HL-60 (cell line): ENCODE results near the gene PHACTR3.

ENCODE experiments used
- DNase-seq, 2 experiments: peaks; one replicate each; pipeline ENCODE4 v3.0.0-alpha.2; 2010 to 2020; ENCODE audit warnings: low read depth in 1 of 2, low spot score in 1 of 2
- H3K27ac ChIP-seq: fragments of 250-450 bp; sonication (Bioruptor Pico); replicated peaks from 2 replicates; pipeline ENCODE4 v1.5.1; 2020; ENCODE audit warnings: mild to moderate bottlenecking, moderate library complexity
- H3K27me3 ChIP-seq: fragments of 250-450 bp; sonication (Bioruptor Pico); 2 replicates; pipeline ENCODE4 v1.5.1; 2021; ENCODE audit warnings: mild to moderate bottlenecking, moderate library complexity; ENCODE audit not compliant: insufficient read depth, poor library complexity, severe bottlenecking
- H3K4me3 ChIP-seq: replicated peaks from 2 replicates; pipeline ENCODE4 v1.5.1; 2011; ENCODE audit warnings: mild to moderate bottlenecking, control low read depth, low read length; ENCODE audit not compliant: insufficient read depth
- GABPA ChIP-seq: IDR thresholded peaks from 2 replicates; pipeline ENCODE4 v1.6.1; 2012; ENCODE audit warnings: low read depth
- POLR2AphosphoS5 ChIP-seq: IDR thresholded peaks from 2 replicates; pipeline ENCODE4 v1.6.1; 2012; ENCODE audit warnings: low read depth
- SPI1 ChIP-seq: IDR thresholded peaks from 2 replicates; pipeline ENCODE4 v1.6.1; 2012; ENCODE audit warnings: low read depth, mild to moderate bottlenecking, borderline replicate concordance
- TF ChIP-seq, protein P1 (sequence below): IDR thresholded peaks from one replicate; pipeline ENCODE4 v1.5.1; 2011; ENCODE audit warnings: low read length, control low read depth, inconsistent platforms; ENCODE audit not compliant: insufficient read depth
- TF ChIP-seq, protein P2 (sequence below): IDR thresholded peaks from 2 replicates; pipeline ENCODE4 v1.6.1; 2012; ENCODE audit warnings: low read depth; ENCODE audit not compliant: insufficient replicate concordance

PHACTR3 gene

DNA sequence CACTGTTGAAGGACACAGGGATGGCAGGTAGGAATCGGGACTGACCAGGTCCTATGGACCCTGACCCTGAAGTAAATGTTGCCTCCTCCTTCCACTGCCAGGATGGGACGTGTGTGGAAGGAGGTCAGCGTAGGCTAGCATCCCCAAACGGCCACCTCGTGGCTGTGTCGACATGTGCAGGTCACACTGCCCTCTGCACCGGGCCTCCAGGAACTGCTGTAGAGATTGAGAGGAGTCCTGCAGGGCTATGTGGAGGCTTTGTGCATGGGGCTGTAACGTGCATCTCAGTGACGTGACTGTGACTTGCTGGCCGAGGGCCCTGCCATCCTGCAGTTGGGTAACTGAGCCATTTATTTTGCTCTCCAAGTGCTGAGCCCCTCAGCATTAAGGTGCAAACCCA is 149.5 kb downstream of the PHACTR3 start:
- Histone ChIP-seq H3K4me3 (no peak overlapping the region), H3K27ac (no peak overlapping the region), H3K27me3 (peaks cover 16% of the 10 kb centered on the region)
- TF ChIP-seq SPI1 (no peak), POLR2AphosphoS5 (no peak), GABPA (no peak)
- TF ChIP-seq, protein P1, sequence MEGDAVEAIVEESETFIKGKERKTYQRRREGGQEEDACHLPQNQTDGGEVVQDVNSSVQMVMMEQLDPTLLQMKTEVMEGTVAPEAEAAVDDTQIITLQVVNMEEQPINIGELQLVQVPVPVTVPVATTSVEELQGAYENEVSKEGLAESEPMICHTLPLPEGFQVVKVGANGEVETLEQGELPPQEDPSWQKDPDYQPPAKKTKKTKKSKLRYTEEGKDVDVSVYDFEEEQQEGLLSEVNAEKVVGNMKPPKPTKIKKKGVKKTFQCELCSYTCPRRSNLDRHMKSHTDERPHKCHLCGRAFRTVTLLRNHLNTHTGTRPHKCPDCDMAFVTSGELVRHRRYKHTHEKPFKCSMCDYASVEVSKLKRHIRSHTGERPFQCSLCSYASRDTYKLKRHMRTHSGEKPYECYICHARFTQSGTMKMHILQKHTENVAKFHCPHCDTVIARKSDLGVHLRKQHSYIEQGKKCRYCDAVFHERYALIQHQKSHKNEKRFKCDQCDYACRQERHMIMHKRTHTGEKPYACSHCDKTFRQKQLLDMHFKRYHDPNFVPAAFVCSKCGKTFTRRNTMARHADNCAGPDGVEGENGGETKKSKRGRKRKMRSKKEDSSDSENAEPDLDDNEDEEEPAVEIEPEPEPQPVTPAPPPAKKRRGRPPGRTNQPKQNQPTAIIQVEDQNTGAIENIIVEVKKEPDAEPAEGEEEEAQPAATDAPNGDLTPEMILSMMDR: no peak
- TF ChIP-seq, protein P2, sequence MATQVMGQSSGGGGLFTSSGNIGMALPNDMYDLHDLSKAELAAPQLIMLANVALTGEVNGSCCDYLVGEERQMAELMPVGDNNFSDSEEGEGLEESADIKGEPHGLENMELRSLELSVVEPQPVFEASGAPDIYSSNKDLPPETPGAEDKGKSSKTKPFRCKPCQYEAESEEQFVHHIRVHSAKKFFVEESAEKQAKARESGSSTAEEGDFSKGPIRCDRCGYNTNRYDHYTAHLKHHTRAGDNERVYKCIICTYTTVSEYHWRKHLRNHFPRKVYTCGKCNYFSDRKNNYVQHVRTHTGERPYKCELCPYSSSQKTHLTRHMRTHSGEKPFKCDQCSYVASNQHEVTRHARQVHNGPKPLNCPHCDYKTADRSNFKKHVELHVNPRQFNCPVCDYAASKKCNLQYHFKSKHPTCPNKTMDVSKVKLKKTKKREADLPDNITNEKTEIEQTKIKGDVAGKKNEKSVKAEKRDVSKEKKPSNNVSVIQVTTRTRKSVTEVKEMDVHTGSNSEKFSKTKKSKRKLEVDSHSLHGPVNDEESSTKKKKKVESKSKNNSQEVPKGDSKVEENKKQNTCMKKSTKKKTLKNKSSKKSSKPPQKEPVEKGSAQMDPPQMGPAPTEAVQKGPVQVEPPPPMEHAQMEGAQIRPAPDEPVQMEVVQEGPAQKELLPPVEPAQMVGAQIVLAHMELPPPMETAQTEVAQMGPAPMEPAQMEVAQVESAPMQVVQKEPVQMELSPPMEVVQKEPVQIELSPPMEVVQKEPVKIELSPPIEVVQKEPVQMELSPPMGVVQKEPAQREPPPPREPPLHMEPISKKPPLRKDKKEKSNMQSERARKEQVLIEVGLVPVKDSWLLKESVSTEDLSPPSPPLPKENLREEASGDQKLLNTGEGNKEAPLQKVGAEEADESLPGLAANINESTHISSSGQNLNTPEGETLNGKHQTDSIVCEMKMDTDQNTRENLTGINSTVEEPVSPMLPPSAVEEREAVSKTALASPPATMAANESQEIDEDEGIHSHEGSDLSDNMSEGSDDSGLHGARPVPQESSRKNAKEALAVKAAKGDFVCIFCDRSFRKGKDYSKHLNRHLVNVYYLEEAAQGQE: no peak
- no peak for DNase-seq

DNA sequence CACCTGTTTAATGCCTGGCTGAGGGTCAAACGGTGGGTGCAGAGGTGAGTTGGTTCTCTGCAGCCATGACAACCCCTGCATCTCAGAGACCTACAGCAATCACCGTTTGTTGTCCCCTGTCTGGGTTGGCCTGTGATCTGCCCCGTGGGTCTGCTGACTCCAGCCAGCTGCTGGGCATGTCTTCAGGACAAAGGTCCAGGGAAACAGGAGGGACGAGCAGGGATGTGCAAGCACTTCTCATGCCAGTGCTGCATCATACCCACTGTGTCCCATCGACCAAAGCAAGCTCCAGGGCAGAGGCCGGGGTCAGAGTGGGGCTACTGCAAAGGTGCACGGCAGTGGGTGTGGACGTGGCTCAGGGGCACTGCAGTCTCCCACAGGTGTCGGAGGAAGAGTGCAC is 150.2 kb downstream of the PHACTR3 start:
- peaks cover 13% of the 10 kb centered on the region for H3K27me3 ChIP-seq
- DNase-seq: no peak
- TF ChIP-seq SPI1: no peak
- TF ChIP-seq POLR2AphosphoS5: no peak
- TF ChIP-seq, protein P1: no peak
- TF ChIP-seq GABPA: no peak
- TF ChIP-seq, protein P2: no peak
- H3K4me3 ChIP-seq: no peak overlapping the region
- no peak overlapping the region for H3K27ac ChIP-seq

DNA sequence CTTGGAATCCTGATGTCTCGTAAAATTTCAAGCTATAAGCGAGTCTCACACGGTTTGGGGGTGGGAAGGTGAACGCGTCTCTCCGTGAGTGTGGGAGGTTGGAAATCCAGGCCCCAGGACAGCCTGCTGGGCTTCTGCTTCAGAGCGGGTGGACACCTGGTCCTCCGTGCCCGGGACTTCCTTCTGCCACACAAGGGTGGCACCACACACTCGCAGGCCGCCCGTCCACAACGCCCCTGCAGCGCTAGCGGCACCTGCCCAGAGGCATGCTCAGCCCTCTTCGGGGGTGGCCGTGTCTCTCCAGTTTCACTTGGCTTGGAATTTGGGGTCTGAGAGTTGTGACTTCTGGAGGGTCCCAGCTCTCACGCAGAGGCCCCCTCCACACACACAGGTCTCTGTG is 151.9 kb downstream of the PHACTR3 start:
- Histone ChIP-seq H3K27me3 (peaks cover 2% of the 10 kb centered on the region), H3K4me3 (no peak overlapping the region), H3K27ac (no peak overlapping the region)
- TF ChIP-seq, protein P1: no peak
- TF ChIP-seq, protein P2: no peak
- no peak for TF ChIP-seq SPI1
- no peak for TF ChIP-seq POLR2AphosphoS5
- no peak for TF ChIP-seq GABPA
- DNase-seq: no peak
